Hepatocyte (in vitro differentiated cells): ENCODE data around the gene KLC4.
"Not testable (repeated sequence)": the region's sequence is repeated elsewhere in the genome, so short reads cannot be mapped to it uniquely, and the experiment has no call there.

Source experiments
- EZH2 ChIP-seq: fragments of 200-600 bp; sonication (generic); IDR thresholded peaks from 2 replicates; pipeline ENCODE4 v1.6.1; 2016; ENCODE audit warnings: antibody characterized with exemption, mild to moderate bottlenecking, borderline replicate concordance
- EZH2phosphoT487 ChIP-seq: fragments of 200-600 bp; sonication (generic); IDR thresholded peaks from one replicate; pipeline ENCODE4 v1.6.1; 2018; ENCODE audit warnings: antibody characterized with exemption, mild to moderate bottlenecking, low read depth, moderate library complexity; ENCODE audit not compliant: unreplicated experiment, severe bottlenecking
- TF ChIP-seq, protein P1 (sequence below): fragments of 200-600 bp; sonication (generic); IDR thresholded peaks from 2 replicates; pipeline ENCODE4 v1.5.1; 2016; ENCODE audit warnings: antibody characterized with exemption, mild to moderate bottlenecking; ENCODE audit not compliant: poor library complexity

DNA sequence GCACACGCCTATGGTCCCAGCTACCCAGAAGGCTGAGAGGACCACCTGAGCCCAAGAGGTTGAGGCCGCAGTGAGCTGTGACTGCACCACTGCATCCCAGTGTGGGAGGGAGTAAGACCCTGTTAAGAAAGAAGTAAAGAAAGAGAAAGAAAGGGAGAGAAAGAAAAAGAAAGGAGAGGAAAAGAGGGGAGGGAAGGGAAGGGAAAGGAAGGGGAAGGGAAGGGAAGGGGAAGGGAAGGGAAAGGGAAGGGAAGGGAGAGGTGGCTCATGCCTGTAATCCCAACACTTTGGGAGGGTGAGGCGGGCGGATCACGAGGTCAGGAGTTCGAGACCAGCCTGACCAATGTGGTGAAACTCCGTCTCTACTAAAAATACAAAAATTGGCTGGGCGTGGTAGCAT, 18.0 kb upstream of the KLC4 start:
- TF ChIP-seq, protein P1, sequence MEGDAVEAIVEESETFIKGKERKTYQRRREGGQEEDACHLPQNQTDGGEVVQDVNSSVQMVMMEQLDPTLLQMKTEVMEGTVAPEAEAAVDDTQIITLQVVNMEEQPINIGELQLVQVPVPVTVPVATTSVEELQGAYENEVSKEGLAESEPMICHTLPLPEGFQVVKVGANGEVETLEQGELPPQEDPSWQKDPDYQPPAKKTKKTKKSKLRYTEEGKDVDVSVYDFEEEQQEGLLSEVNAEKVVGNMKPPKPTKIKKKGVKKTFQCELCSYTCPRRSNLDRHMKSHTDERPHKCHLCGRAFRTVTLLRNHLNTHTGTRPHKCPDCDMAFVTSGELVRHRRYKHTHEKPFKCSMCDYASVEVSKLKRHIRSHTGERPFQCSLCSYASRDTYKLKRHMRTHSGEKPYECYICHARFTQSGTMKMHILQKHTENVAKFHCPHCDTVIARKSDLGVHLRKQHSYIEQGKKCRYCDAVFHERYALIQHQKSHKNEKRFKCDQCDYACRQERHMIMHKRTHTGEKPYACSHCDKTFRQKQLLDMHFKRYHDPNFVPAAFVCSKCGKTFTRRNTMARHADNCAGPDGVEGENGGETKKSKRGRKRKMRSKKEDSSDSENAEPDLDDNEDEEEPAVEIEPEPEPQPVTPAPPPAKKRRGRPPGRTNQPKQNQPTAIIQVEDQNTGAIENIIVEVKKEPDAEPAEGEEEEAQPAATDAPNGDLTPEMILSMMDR: not testable (repeated sequence)
- TF ChIP-seq EZH2, EZH2phosphoT487: not testable (repeated sequence)
